Epithelial cell of esophagus (primary cell): ENCODE results near the gene CAPN15.

Experiments used
- DNase-seq: peaks from one replicate; pipeline ENCODE4 v3.0.0; 2010; ENCODE audit warnings: low read depth
- H3K4me3 ChIP-seq: 2 replicates; pipeline ENCODE4 v1.5.1; 2011; ENCODE audit warnings: mild to moderate bottlenecking, low read length, control low read depth
- TF ChIP-seq, protein P1 (sequence below): IDR thresholded peaks from 2 replicates; pipeline ENCODE4 v1.5.1; 2011; ENCODE audit warnings: low read depth, mild to moderate bottlenecking, low read length, control low read depth, inconsistent platforms; ENCODE audit not compliant: insufficient read depth; ENCODE audit errors: missing control alignments

CAPN15 gene

DNA sequence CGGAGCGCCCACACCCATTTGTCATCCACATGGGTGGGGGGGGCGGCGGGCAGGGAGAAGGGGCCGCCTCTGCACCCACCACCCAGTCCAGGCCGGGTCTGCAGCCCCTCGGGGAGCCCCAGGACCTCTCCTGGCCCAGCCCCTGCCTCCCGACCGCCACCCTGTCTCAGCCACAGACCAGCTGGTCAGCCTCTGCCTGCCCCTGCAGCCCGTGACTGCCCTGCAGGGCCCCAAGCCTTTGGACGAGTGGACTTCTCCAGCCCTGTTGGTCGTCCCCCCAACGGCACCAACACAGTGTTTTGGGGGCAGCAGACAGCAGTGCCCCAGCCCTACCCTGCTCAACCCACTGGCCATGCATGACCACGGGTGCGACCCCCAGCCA is 33.9 kb downstream of the CAPN15 start:
- H3K4me3 ChIP-seq, result no peak overlapping the region
- TF ChIP-seq, protein P1, sequence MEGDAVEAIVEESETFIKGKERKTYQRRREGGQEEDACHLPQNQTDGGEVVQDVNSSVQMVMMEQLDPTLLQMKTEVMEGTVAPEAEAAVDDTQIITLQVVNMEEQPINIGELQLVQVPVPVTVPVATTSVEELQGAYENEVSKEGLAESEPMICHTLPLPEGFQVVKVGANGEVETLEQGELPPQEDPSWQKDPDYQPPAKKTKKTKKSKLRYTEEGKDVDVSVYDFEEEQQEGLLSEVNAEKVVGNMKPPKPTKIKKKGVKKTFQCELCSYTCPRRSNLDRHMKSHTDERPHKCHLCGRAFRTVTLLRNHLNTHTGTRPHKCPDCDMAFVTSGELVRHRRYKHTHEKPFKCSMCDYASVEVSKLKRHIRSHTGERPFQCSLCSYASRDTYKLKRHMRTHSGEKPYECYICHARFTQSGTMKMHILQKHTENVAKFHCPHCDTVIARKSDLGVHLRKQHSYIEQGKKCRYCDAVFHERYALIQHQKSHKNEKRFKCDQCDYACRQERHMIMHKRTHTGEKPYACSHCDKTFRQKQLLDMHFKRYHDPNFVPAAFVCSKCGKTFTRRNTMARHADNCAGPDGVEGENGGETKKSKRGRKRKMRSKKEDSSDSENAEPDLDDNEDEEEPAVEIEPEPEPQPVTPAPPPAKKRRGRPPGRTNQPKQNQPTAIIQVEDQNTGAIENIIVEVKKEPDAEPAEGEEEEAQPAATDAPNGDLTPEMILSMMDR, result no peak
- no peak for DNase-seq

DNA sequence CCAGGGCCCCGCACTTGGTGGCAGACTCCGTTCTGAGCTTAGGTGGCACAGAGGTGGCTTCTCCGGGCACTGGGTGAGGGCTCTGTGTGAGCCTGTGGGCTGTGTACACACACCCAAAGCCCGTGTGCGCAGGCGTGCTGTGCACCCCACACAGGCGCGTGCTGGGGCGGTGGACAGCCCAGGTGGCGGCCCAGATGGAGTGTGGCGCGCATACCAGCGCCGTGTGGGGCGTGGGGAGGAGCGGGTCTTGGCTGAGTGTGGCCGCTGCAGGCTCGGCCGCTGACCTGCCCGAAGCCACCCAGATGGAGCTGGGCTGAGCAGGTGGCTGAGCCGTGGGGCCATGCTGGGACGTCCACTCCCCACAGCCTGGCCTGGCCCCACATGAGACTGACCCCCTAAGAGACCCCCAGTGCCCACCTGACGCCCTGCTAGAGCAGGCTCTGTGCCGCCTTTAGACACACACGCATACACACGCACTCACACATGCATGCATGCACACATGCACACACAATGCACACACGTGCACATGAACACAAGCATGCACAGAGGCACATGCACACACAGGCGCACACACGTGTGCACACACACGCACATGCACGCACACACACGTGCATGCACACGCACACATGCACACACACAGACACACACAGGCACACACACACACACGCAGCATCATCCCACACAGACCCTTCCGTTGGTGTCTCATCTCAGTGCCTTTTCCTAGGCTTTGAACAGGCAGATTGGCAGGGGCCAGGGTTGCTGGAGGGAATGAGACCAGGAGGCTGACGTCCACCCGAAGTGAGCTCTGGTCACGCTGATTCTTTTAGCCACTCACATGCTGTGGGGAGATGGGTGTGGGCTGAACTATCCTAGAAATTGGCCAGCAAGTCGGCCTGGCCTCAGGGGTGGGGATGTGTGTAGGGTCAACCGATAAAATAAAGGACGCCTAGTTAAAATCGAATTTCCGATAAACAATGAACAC is 34.7 kb downstream of the CAPN15 start:
- TF ChIP-seq, protein P1, result no peak
- no peak overlapping the region for H3K4me3 ChIP-seq
- no peak for DNase-seq

DNA sequence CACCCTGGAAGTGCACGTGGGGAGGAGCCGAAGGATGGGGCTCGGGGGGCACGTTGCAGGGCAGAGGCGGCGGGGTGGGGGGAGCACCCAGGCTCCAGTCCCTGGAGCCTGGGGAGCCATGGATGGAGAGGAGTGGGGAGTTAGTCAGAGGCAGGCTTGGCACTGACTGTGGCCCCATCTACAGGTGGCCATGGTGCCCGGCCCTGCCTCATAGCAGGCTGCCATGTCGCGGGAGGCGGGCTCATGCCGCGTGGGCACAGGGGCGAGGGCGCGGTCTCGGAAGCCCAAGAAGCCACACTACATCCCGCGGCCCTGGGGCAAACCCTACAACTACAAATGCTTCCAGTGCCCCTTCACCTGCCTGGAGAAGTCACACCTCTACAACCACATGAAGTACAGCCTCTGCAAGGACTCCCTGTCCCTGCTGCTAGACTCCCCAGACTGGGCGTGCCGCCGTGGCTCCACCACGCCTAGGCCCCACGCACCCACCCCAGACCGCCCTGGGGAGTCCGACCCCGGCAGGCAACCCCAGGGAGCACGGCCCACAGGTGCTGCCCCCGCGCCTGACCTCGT is 35.6 kb downstream of the CAPN15 start:
- no peak overlapping the region for H3K4me3 ChIP-seq
- no peak for DNase-seq
- TF ChIP-seq, protein P1, result no peak

DNA sequence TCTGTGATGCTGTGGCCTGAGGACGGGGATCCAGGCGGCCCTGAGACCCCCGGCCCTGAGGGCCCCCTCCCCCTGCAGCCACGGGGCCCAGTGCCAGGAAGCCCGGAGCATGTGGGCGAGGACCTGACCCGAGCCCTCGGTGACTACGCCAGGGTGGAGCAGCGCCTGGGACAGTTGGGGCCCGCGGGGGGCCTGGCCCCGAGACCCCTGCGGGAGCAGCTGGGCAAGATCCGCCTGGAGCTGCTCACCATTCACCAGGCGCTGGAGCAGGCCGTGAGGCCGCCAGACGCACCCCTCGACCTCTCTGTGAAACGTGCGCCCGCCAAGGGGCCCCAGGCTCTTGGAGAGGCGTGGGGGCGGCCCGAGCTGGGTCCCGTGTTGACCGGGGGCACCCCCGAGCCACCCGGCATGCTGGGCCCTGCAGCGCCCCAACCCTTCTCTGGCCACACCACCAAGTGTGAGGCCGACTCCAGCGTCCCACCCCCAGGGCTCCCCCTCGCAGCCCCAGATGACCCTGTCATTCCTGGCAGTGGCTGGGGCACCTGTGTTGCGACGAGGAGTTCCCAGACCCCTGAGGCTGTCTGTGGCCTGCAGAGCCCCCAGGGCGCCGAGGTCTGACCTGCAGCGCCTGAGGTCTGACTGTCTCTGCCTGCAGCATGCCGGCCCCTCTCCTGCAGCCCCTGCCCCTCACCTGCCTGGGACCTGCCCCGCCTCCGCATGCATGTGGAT is 37.3 kb downstream of the CAPN15 start:
- no peak overlapping the region for H3K4me3 ChIP-seq
- no peak for DNase-seq
- TF ChIP-seq, protein P1, result no peak

DNA sequence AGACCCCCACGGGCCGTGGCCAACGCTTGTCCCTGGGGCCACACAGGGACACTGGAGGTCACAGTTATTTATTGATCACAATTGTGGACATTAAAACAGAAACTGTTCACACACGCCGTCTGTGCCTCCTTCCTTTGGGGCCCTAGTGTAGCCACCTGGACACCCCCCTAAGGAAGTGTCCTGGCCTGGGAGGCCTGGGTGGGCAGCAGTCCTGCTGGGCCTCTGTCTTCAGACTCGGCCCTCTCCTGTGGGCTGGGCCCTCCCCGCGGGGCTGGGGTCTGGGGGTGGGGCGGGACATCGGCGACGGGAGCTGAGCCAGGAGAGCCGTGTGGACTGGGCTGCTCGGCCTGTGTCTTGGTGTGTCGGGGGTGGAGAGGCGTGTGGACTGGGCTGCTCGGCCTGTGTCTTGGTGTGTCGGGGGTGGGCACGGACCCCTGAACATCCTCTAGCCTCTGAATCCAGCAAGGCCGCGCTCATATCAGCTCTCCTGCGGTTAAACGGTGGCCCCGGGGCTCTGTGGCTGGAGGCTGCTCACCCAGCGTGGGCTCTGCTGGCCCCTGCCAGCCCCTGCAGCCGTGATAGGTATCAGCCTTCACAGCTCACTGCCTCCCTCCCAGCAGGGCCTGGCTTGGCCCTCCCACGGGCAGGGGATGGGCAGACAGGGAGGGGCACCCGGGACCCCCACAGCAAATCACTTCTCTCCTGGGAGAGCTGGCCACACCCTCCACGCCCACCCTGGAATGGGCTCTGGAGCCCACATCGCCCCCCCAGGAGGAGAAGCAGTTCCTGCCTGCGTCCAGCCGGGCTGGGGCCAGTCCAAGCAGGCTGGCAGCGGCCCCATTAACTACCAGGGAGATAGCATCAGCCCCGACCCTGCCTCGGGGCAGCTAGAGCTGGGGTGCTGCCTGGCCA is 38.2 kb downstream of the CAPN15 start:
- H3K4me3 ChIP-seq, result no peak overlapping the region
- no peak for DNase-seq
- TF ChIP-seq, protein P1, result no peak
